HCT116 (cell line): Measurements from ENCODE around the gene PIH1D1.

Source experiments
- ATF3 ChIP-seq: IDR thresholded peaks from 2 replicates; pipeline ENCODE4 v1.6.1; 2012
- CEBPB ChIP-seq: IDR thresholded peaks from 2 replicates; pipeline ENCODE4 v1.6.1; 2012; ENCODE audit warnings: low read depth
- CTCF ChIP-seq, 3 experiments: fragments of 200-600 bp in 1 of 3; sonication (generic) in 1 of 3; IDR thresholded peaks in 2 of 3; conservative IDR thresholded peaks in 1 of 3; 2 replicates each; pipeline ENCODE4 v1.5.1; 2012 to 2017; ENCODE audit warnings: low read depth in 2 of 3, low read length in 2 of 3, antibody characterized with exemption in 1 of 3, borderline replicate concordance in 1 of 3, control low read depth in 1 of 3, mild to moderate bottlenecking in 1 of 3, mixed read lengths in 1 of 3, mixed run types in 1 of 3, moderate library complexity in 1 of 3; ENCODE audit not compliant: insufficient read depth in 1 of 3
- JUND ChIP-seq: IDR thresholded peaks from 2 replicates; pipeline ENCODE4 v1.6.1; 2012
- MAX ChIP-seq: IDR thresholded peaks from 2 replicates; pipeline ENCODE4 v1.6.1; 2012
- POLR2A ChIP-seq: IDR thresholded peaks from 2 replicates; pipeline ENCODE4 v1.7.0; 2011; ENCODE audit warnings: borderline replicate concordance; ENCODE audit not compliant: insufficient read depth, insufficient read length; ENCODE audit errors: extremely low read depth
- POLR2AphosphoS5 ChIP-seq: IDR thresholded peaks from 2 replicates; pipeline ENCODE4 v1.6.1; 2011; ENCODE audit warnings: mild to moderate bottlenecking, low read depth, low read length, moderate library complexity

- TF ChIP-seq CTCF (IDR thresholded peaks at IDR 0.05 in 2 of 3, conservative IDR thresholded peaks at IDR 0.05 in 1 of 3; ENCODE audit: borderline replicate concordance in 1 of 3, insufficient read depth in 1 of 3, low read depth in 2 of 3, low read length in 2 of 3) = no peak
- TF ChIP-seq CEBPB = no peak
- TF ChIP-seq POLR2AphosphoS5 = no peak
- no peak for TF ChIP-seq POLR2A
- TF ChIP-seq JUND = no peak
- TF ChIP-seq ATF3 = no peak
- no peak for TF ChIP-seq MAX
Measured at GRCh38 chr19:49409441-49410029, 42.1 kb downstream of the PIH1D1 start.
